Heart left ventricle (tissue), 16 donors: ENCODE measurements around the gene PTPRM. TPM values are rescaled to one million over a fixed set of nuclear protein-coding genes. Genes with fewer than 3 reads are reported as not detected.

Source experiments
- ATAC-seq, 4 donors: fragments of 200-7000 bp; cut with Tn5 transposase; one replicate each; pipeline ENCODE4 v1.9.1; 2020 to 2022; ENCODE audit warnings: moderate library complexity in 4 of 4, mild to moderate bottlenecking in 3 of 4, moderate number of reproducible peaks in 1 of 4
- DNase-seq, 5 donors: peaks; one replicate each; pipeline ENCODE4 v3.0.0-alpha.2; 2020
- H3K27ac ChIP-seq, 12 donors: fragments of 200-600 bp; sonication (generic) in 4 of 12; one replicate each; pipeline versions ENCODE4 v1.5.0 to v1.8.0; 2016 to 2022; ENCODE audit warnings: mild to moderate bottlenecking in 2 of 12
- H3K27me3 ChIP-seq, 9 donors: fragments of 200-600 bp; sonication (generic) in 2 of 9; one replicate each; pipeline versions ENCODE4 v1.5.1 to v1.8.0; 2016 to 2022; ENCODE audit warnings: mild to moderate bottlenecking in 3 of 9
- H3K36me3 ChIP-seq, 9 donors: fragments of 200-600 bp; sonication (generic) in 2 of 9; one replicate each; pipeline versions ENCODE4 v1.5.0 to v1.8.0; 2018 to 2022; ENCODE audit warnings: mild to moderate bottlenecking in 2 of 9
- H3K4me1 ChIP-seq, 12 donors: fragments of 200-600 bp; sonication (generic) in 4 of 12; one replicate each; pipeline versions ENCODE4 v1.5.0 to v1.8.0; 2016 to 2022; ENCODE audit warnings: mild to moderate bottlenecking in 3 of 12
- H3K4me3 ChIP-seq, 12 donors: fragments of 200-600 bp; sonication (generic) in 4 of 12; one replicate each; pipeline versions ENCODE4 v1.5.0 to v1.8.0; 2017 to 2022; ENCODE audit warnings: mild to moderate bottlenecking in 9 of 12, moderate library complexity in 4 of 12
- H3K9me3 ChIP-seq, 12 donors: fragments of 200-600 bp; sonication (generic) in 4 of 12; one replicate each; pipeline versions ENCODE4 v1.5.0 to v1.8.0; 2016 to 2022; ENCODE audit warnings: mild to moderate bottlenecking in 1 of 12
- CTCF ChIP-seq, 12 donors: fragments of 200-600 bp; sonication (generic) in 4 of 12; IDR thresholded peaks; one replicate each; pipeline versions ENCODE4 v1.5.0 to v1.8.0; 2018 to 2022; ENCODE audit warnings: antibody characterized with exemption in 12 of 12, mild to moderate bottlenecking in 5 of 12
- POLR2A ChIP-seq, 2 donors: fragments of 450-650 bp; IDR thresholded peaks; one replicate each; pipeline ENCODE4 v1.6.1; 2017; ENCODE audit warnings: antibody characterized with exemption in 2 of 2, mild to moderate bottlenecking in 2 of 2, moderate library complexity in 2 of 2
- WGBS, 4 donors: extraction: QIAGEN DNeasy Blood & Tissue Kit in 2 of 4; methylation state at CpG; one replicate each; pipeline versions ENCODE4 v1.1.5 to v1.1.7; 2013 to 2018; 5-methylcytosine and 5-hydroxymethylcytosine counted together
- intact Hi-C, 10 donors: fragments of 100-400 bp; cut with DNase I; formaldehyde crosslinking; loops; one replicate each; pipeline versions ENCODE4 v1.11.1 to v1.14.2; 2022
- polyA plus RNA-seq, 2 donors: library from polyadenylated mRNA; stranded (reverse); fragments of 200-250 nt; gene quantifications; one replicate each; pipeline ENCODE4 v1.2.3, GENCODE V29; 2013
- total RNA-seq, 9 donors: library from RNA; depleted of rRNA in 2 of 9; stranded (reverse); fragments of >200 nt in 2 of 9; fragmentation: NEBNext Ultra II Directional in 3 of 9; extraction: Animal tissue kit (Norgen Biotek cat#: 25700) in 3 of 9; gene quantifications; one replicate each; pipeline versions ENCODE4 v1.1.0 to v1.2.4, GENCODE V29; 2016 to 2023
- donor health status: ischemic (EF 13 %, LVEDD 7.1; RV severe dilation, severe dysfunction).
- donor health status: healthy with polysubstance abuse.
- donor health status: DM: no; HTN: yes; CAD: no.
- donor health status: DM: no; HTN: no; CAD: no.
- donor health status: ischemic (EF 25% LVEDD 6.9; RV normal size, moderate dysfunction).
- donor health status: ischemic (EF 25% LVEDD 5.7; RV mildly dilated, moderate dysfunction).
- donor health status: healthy.
- donor health status: DM: yes; HTN: yes; CAD: no.
- donor health status: ischemic (EF 35%, LVEDD 5.7; RV mildly dilated, moderate dysfunction).
- donor health status: nonischemic (EF 11% LVEDD 7.7; RV severe dilation, severe dysfunction).
- donor health status: DM: yes; HTN: yes; CAD: no.
- donor health status: PGD.
- donor health status: ischemic (EF 29% LVEDD 5.4; RV normal size, mild dysfunction).
- donor health status: nonischemic (EF 23%, LVEDD 6.1; RV moderate dilation, normal function).

Gene PTPRM
- total and polyA plus RNA-seq, 11 donors: 93.8 to 186 (median 123) TPM

GRCh38 chr18:7600036-7600435 is 32.9 kb downstream of the PTPRM start:
- WGBS, 4 donors: 49 to 73% (median 61%) methylated on average over 6 of the region's 6 CpGs
- Histone ChIP-seq H3K9me3 (no peaks in the 10 kb centered on the region), H3K36me3 (no peaks in the 10 kb centered on the region), H3K4me1 (peaks cover 0 to 96% (median 57%) of the 10 kb centered on the region in 12 donors), H3K27me3 (no peaks in the 10 kb centered on the region), H3K27ac (peak overlapping the region in 6 of 12 donors; percentile 0 to 51 (median 25)), H3K4me3 (no peak overlapping the region)
- DNase-seq (no peak), ATAC-seq (peak; percentile 8 to 63 (median 19))
- TF ChIP-seq CTCF (IDR thresholded peaks at IDR 0.05): no peak
- TF ChIP-seq POLR2A (IDR thresholded peaks at IDR 0.05): no peak
- intact Hi-C loops: loop anchor here in 2 of 10 donors (10.0 kb wide), 3 partner anchors 75 to 155 kb away; no protein-coding TSS in a partner anchor

- 75 to 88% (median 81%) methylated on average over 9 to 13 of the region's 13 CpGs for WGBS, 4 donors
- H3K27me3 ChIP-seq: no peaks in the 10 kb centered on the region
- H3K36me3 ChIP-seq: no peaks in the 10 kb centered on the region
- no peak for DNase-seq
- ATAC-seq: peak in 3 of 4 donors; percentile 27 to 62 (median 45)
- no peak overlapping the region for H3K4me3 ChIP-seq
- no peaks in the 10 kb centered on the region for H3K9me3 ChIP-seq
- peaks cover 0 to 95% (median 56%) of the 10 kb centered on the region in 12 donors for H3K4me1 ChIP-seq
- TF ChIP-seq POLR2A (IDR thresholded peaks at IDR 0.05) (no peak), CTCF (IDR thresholded peaks at IDR 0.05) (no peak)
- intact Hi-C loops: loop anchor here in 2 of 10 donors (10.0 kb wide), 3 partner anchors 74 to 154 kb away; no protein-coding TSS in a partner anchor
- H3K27ac ChIP-seq: peak overlapping the region in 7 of 12 donors; percentile 0 to 51 (median 16)
Measured at GRCh38 chr18:7600528-7601245, 33.6 kb downstream of the PTPRM start.

- Histone ChIP-seq H3K27ac (peak overlapping the region in 5 of 12 donors; percentile 6 to 51 (median 10)), H3K27me3 (no peaks in the 10 kb centered on the region), H3K9me3 (no peaks in the 10 kb centered on the region), H3K4me1 (peaks cover 0 to 95% (median 59%) of the 10 kb centered on the region in 12 donors), H3K4me3 (no peak overlapping the region), H3K36me3 (no peaks in the 10 kb centered on the region)
- TF ChIP-seq CTCF (IDR thresholded peaks at IDR 0.05) (peak in 3 of 12 donors; percentile 14 to 23 (median 19)), POLR2A (IDR thresholded peaks at IDR 0.05) (no peak)
- peak in 3 of 4 donors; percentile 17 to 49 (median 32) for ATAC-seq
- 56 to 73% (median 67%) methylated on average over 6 of the region's 6 CpGs for WGBS, 4 donors
- intact Hi-C loops: loop anchor here in 2 of 10 donors (10.0 kb wide), 3 partner anchors 74 to 154 kb away; no protein-coding TSS in a partner anchor
- DNase-seq: no peak
Measured at GRCh38 chr18:7601246-7601615, 34.1 kb downstream of the PTPRM start.

- no peak for ATAC-seq
- intact Hi-C loops: loop anchor here in 2 of 10 donors (10.0 kb wide), 3 partner anchors 73 to 153 kb away; no protein-coding TSS in a partner anchor
- Histone ChIP-seq H3K4me1 (peaks cover 0 to 96% (median 62%) of the 10 kb centered on the region in 12 donors), H3K9me3 (no peaks in the 10 kb centered on the region), H3K36me3 (no peaks in the 10 kb centered on the region), H3K27ac (no peak overlapping the region), H3K27me3 (no peaks in the 10 kb centered on the region), H3K4me3 (no peak overlapping the region)
- TF ChIP-seq POLR2A (IDR thresholded peaks at IDR 0.05) (no peak), CTCF (IDR thresholded peaks at IDR 0.05) (no peak)
- 71 to 90% (median 84%) methylated on average over 3 of the region's 3 CpGs for WGBS, 4 donors
- no peak for DNase-seq
Measured at GRCh38 chr18:7601936-7602335, 34.8 kb downstream of the PTPRM start.
